Nephron progenitor cell (in vitro differentiated cells): Measurements from ENCODE around the gene DNMBP.
A peak's percentile ranks its signal among the peaks of the same experiment; 100 is the strongest.

Experiments used
- DNase-seq: peaks from one replicate; pipeline ENCODE4 v3.0.0; 2021
- H3K27ac Mint-ChIP-seq: 2 replicates; pipeline ENCODE4 v1.8.0; 2021; ENCODE audit warnings: mild to moderate bottlenecking, moderate library complexity, mixed read lengths
- H3K27me3 Mint-ChIP-seq: 2 replicates; pipeline ENCODE4 v1.8.0; 2021; ENCODE audit warnings: mild to moderate bottlenecking, low read depth, mixed read lengths; ENCODE audit not compliant: poor library complexity
- H3K36me3 Mint-ChIP-seq: 2 replicates; pipeline ENCODE4 v1.8.0; 2021; ENCODE audit warnings: low read depth, mixed read lengths
- H3K4me1 Mint-ChIP-seq: 2 replicates; pipeline ENCODE4 v1.8.0; 2021; ENCODE audit warnings: mixed read lengths
- H3K4me3 Mint-ChIP-seq: 2 replicates; pipeline ENCODE4 v1.8.0; 2021; ENCODE audit warnings: mild to moderate bottlenecking, moderate library complexity, mixed read lengths
- H3K9me3 Mint-ChIP-seq: 2 replicates; pipeline ENCODE4 v1.8.0; 2021; ENCODE audit warnings: mild to moderate bottlenecking, moderate library complexity, mixed read lengths
- CTCF ChIP-seq: fragments of 200-600 bp; sonication (generic); IDR thresholded peaks from 2 replicates; pipeline ENCODE4 v1.5.0; 2021; ENCODE audit warnings: antibody characterized with exemption

DNMBP gene

GRCh38 chr10:100009283-100009792 is 409 bp downstream of the DNMBP start:
- DNase-seq = no peak
- H3K36me3 Mint-ChIP-seq = no peaks in the 10 kb centered on the region
- H3K9me3 Mint-ChIP-seq = peaks cover 3% of the 10 kb centered on the region
- H3K4me1 Mint-ChIP-seq = peaks cover 54% of the 10 kb centered on the region
- peaks cover 24% of the 10 kb centered on the region for H3K27me3 Mint-ChIP-seq
- no peak for TF ChIP-seq CTCF
- H3K27ac Mint-ChIP-seq = no peak overlapping the region
- H3K4me3 Mint-ChIP-seq = peak overlapping the region; percentile 90

GRCh38 chr10:100008708-100009282 is 952 bp downstream of the DNMBP start:
- H3K27me3 Mint-ChIP-seq = peaks cover 23% of the 10 kb centered on the region
- H3K4me3 Mint-ChIP-seq = peak overlapping the region; percentile 90
- no peak for DNase-seq
- peaks cover 51% of the 10 kb centered on the region for H3K4me1 Mint-ChIP-seq
- H3K27ac Mint-ChIP-seq = no peak overlapping the region
- H3K9me3 Mint-ChIP-seq = peaks cover 3% of the 10 kb centered on the region
- no peak for TF ChIP-seq CTCF
- H3K36me3 Mint-ChIP-seq = no peaks in the 10 kb centered on the region

- H3K4me3 Mint-ChIP-seq = peak overlapping the region; percentile 90
- peaks cover 3% of the 10 kb centered on the region for H3K9me3 Mint-ChIP-seq
- peak overlapping the region; percentile 32 for H3K27ac Mint-ChIP-seq
- H3K4me1 Mint-ChIP-seq = peaks cover 51% of the 10 kb centered on the region
- H3K36me3 Mint-ChIP-seq = no peaks in the 10 kb centered on the region
- TF ChIP-seq CTCF = no peak
- peaks cover 20% of the 10 kb centered on the region for H3K27me3 Mint-ChIP-seq
- DNase-seq = no peak
Measured at GRCh38 chr10:100008142-100008522, 1.6 kb downstream of the DNMBP start.

GRCh38 chr10:100007231-100008141 is 2.3 kb downstream of the DNMBP start:
- Mint-ChIP-seq H3K9me3 (peaks cover 10% of the 10 kb centered on the region), H3K4me1 (peaks cover 51% of the 10 kb centered on the region), H3K27ac (peak overlapping the region; percentile 32), H3K27me3 (peaks cover 17% of the 10 kb centered on the region), H3K36me3 (peaks cover 6% of the 10 kb centered on the region), H3K4me3 (peak overlapping the region; percentile 90)
- no peak for DNase-seq
- TF ChIP-seq CTCF = no peak

- TF ChIP-seq CTCF = no peak
- Mint-ChIP-seq H3K36me3 (peaks cover 12% of the 10 kb centered on the region), H3K27me3 (peaks cover 11% of the 10 kb centered on the region), H3K4me1 (peaks cover 56% of the 10 kb centered on the region), H3K9me3 (peaks cover 10% of the 10 kb centered on the region), H3K27ac (peak overlapping the region; percentile 43), H3K4me3 (peak overlapping the region; percentile 18)
- no peak for DNase-seq
Measured at GRCh38 chr10:100006243-100006886, 3.4 kb downstream of the DNMBP start.
